Measurements from ENCODE around the gene GRID2. TPM values are rescaled to one million over a fixed set of nuclear protein-coding genes. Genes with fewer than 3 reads are reported as not detected.

Gene GRID2
- total and polyA plus RNA-seq, 11 donors = 0.29 to 0.38 (median 0.33) TPM; not detected in 8

- DNase-seq (no peak), ATAC-seq (peak in 1 of 4 donors; percentile 45)
- no peak overlapping the region for H3K4me3 ChIP-seq
- TF ChIP-seq CTCF (IDR thresholded peaks at IDR 0.05) (no peak), POLR2A (IDR thresholded peaks at IDR 0.05) (no peak)
- no peaks in the 10 kb centered on the region for H3K27me3 ChIP-seq
- H3K36me3 ChIP-seq = no peaks in the 10 kb centered on the region
- no peaks in the 10 kb centered on the region for H3K9me3 ChIP-seq
- intact Hi-C loops (cut with DNase I) = no loop called here
- H3K4me1 ChIP-seq = no peaks in the 10 kb centered on the region
- no peak overlapping the region for H3K27ac ChIP-seq
Observed at GRCh38 chr4:92362028-92362427, 58.3 kb downstream of the GRID2 start.

- no peak overlapping the region for H3K4me3 ChIP-seq
- no peaks in the 10 kb centered on the region for H3K4me1 ChIP-seq
- H3K36me3 ChIP-seq = no peaks in the 10 kb centered on the region
- intact Hi-C loops (cut with DNase I) = no loop called here
- TF ChIP-seq POLR2A (IDR thresholded peaks at IDR 0.05) (no peak), CTCF (IDR thresholded peaks at IDR 0.05) (no peak)
- no peaks in the 10 kb centered on the region for H3K27me3 ChIP-seq
- WGBS, 4 donors = 85 to 91% (median 86%) methylated on average over 4 of the region's 4 CpGs
- DNase-seq (no peak), ATAC-seq (no peak)
- H3K9me3 ChIP-seq = no peaks in the 10 kb centered on the region
- H3K27ac ChIP-seq = no peak overlapping the region
Observed at GRCh38 chr4:92368653-92369052, 64.9 kb downstream of the GRID2 start.

- H3K9me3 ChIP-seq = peaks cover 0 to 2% (median 0%) of the 10 kb centered on the region in 12 donors
- ATAC-seq (no peak), DNase-seq (no peak)
- H3K27me3 ChIP-seq = no peaks in the 10 kb centered on the region
- TF ChIP-seq POLR2A (IDR thresholded peaks at IDR 0.05) (no peak), CTCF (IDR thresholded peaks at IDR 0.05) (no peak)
- H3K27ac ChIP-seq = no peak overlapping the region
- H3K36me3 ChIP-seq = no peaks in the 10 kb centered on the region
- H3K4me1 ChIP-seq = no peaks in the 10 kb centered on the region
- intact Hi-C loops (cut with DNase I) = loop anchor here in 4 of 10 donors (10.0 kb wide), 2 partner anchors 77 to 1267 kb away; partner anchors contain the start of gene GRID2 (in 1 of the 4)
- H3K4me3 ChIP-seq = no peak overlapping the region
Observed at GRCh38 chr4:92381616-92382015, 77.8 kb downstream of the GRID2 start.

GRCh38 chr4:92382128-92382527 is 78.4 kb downstream of the GRID2 start:
- ATAC-seq (no peak), DNase-seq (no peak)
- no peaks in the 10 kb centered on the region for H3K9me3 ChIP-seq
- TF ChIP-seq POLR2A (IDR thresholded peaks at IDR 0.05) (no peak), CTCF (IDR thresholded peaks at IDR 0.05) (no peak)
- no peaks in the 10 kb centered on the region for H3K4me1 ChIP-seq
- H3K27me3 ChIP-seq = no peaks in the 10 kb centered on the region
- 74 to 97% (median 89%) methylated on average over 1 of the region's 1 CpG for WGBS, 4 donors
- no peaks in the 10 kb centered on the region for H3K36me3 ChIP-seq
- intact Hi-C loops (cut with DNase I) = loop anchor here in 4 of 10 donors (10.0 kb wide), 2 partner anchors 77 to 1267 kb away; partner anchors contain the start of gene GRID2 (in 1 of the 4)
- no peak overlapping the region for H3K4me3 ChIP-seq
- H3K27ac ChIP-seq = no peak overlapping the region
